ENCODE measurements around the gene RGS9.

Gene RGS9

GRCh38 chr17:65156835-65157565 is 19.8 kb downstream of the RGS9 start:
- no peak for DNase-seq (ENCODE audit: extremely low spot score)
- ChIA-PET POLR2A (no interaction called here), CTCF (no interaction called here)
- TF ChIP-seq FOXM1 (IDR thresholded peaks at IDR 0.05; ENCODE audit: borderline replicate concordance): no peak
- no peak for TF ChIP-seq SP1 (IDR thresholded peaks at IDR 0.05)
- no peak for TF ChIP-seq L3MBTL2 (conservative IDR thresholded peaks at IDR 0.05)

- no peak for TF ChIP-seq PKNOX1 (IDR thresholded peaks at IDR 0.05)
- TF ChIP-seq ZNF384 (IDR thresholded peaks at IDR 0.05): no peak
- DNase-seq (ENCODE audit: extremely low spot score): no peak
- POLR2A ChIA-PET: no interaction called here
- CTCF ChIA-PET: no interaction called here
These were observed 20.9 kb downstream of the RGS9 start for GRCh38 chr17:65158041-65158440.

- no peak for DNase-seq (ENCODE audit: extremely low spot score)
- ChIA-PET POLR2A (no interaction called here), CTCF (no interaction called here)
- TF ChIP-seq BHLHE40 (IDR thresholded peaks at IDR 0.05; ENCODE audit: borderline replicate concordance) (no peak), SP1 (IDR thresholded peaks at IDR 0.05) (no peak), NFRKB (IDR thresholded peaks at IDR 0.05) (no peak), SUZ12 (IDR thresholded peaks at IDR 0.05) (no peak), FOXA1 (IDR thresholded peaks at IDR 0.05) (no peak), ELF4 (IDR thresholded peaks at IDR 0.05) (no peak), FOXK2 (IDR thresholded peaks at IDR 0.05) (no peak), LEF1 (IDR thresholded peaks at IDR 0.05; ENCODE audit: borderline replicate concordance) (no peak), FOXM1 (IDR thresholded peaks at IDR 0.05; ENCODE audit: borderline replicate concordance) (no peak), HDGF (IDR thresholded peaks at IDR 0.05; ENCODE audit: borderline replicate concordance) (no peak), ARNT (IDR thresholded peaks at IDR 0.05) (no peak), PKNOX1 (IDR thresholded peaks at IDR 0.05) (no peak), ZNF384 (IDR thresholded peaks at IDR 0.05) (no peak)
These were observed 21.5 kb downstream of the RGS9 start for GRCh38 chr17:65158622-65159021.

- TF ChIP-seq PKNOX1 (IDR thresholded peaks at IDR 0.05): no peak
- no peak for TF ChIP-seq TARDBP (IDR thresholded peaks at IDR 0.05)
- TF ChIP-seq FOXK2 (IDR thresholded peaks at IDR 0.05): no peak
- TF ChIP-seq L3MBTL2 (conservative IDR thresholded peaks at IDR 0.05): no peak
- TF ChIP-seq BHLHE40 (IDR thresholded peaks at IDR 0.05; ENCODE audit: borderline replicate concordance): no peak
- TF ChIP-seq NFRKB (IDR thresholded peaks at IDR 0.05): no peak
- TF ChIP-seq LEF1 (IDR thresholded peaks at IDR 0.05; ENCODE audit: borderline replicate concordance): no peak
- TF ChIP-seq ARNT (IDR thresholded peaks at IDR 0.05): no peak
- no peak for TF ChIP-seq FOXA1 (IDR thresholded peaks at IDR 0.05)
- TF ChIP-seq ZNF384 (IDR thresholded peaks at IDR 0.05): no peak
- no peak for TF ChIP-seq ELF4 (IDR thresholded peaks at IDR 0.05)
- TF ChIP-seq SUZ12 (IDR thresholded peaks at IDR 0.05): no peak
These were observed 23.3 kb downstream of the RGS9 start for GRCh38 chr17:65160516-65160915.

GRCh38 chr17:65163990-65164495 is 26.9 kb downstream of the RGS9 start:
- TF ChIP-seq SUZ12 (IDR thresholded peaks at IDR 0.05) (no peak), ZNF384 (IDR thresholded peaks at IDR 0.05) (no peak), HDGF (IDR thresholded peaks at IDR 0.05; ENCODE audit: borderline replicate concordance) (no peak), FOXA1 (IDR thresholded peaks at IDR 0.05) (no peak), NFRKB (IDR thresholded peaks at IDR 0.05) (no peak), PKNOX1 (IDR thresholded peaks at IDR 0.05) (no peak)
- POLR2A ChIA-PET: no interaction called here
- DNase-seq (ENCODE audit: extremely low spot score): no peak
- CTCF ChIA-PET: no interaction called here

More at GRCh38 chr17:65160516-65160915, 23.3 kb downstream of the RGS9 start:
- ChIA-PET POLR2A (no interaction called here), CTCF (no interaction called here)
- DNase-seq (ENCODE audit: extremely low spot score): no peak

- CTCF ChIA-PET: no interaction called here
- DNase-seq (ENCODE audit: extremely low spot score): no peak
- POLR2A ChIA-PET: no interaction called here
- TF ChIP-seq PKNOX1 (IDR thresholded peaks at IDR 0.05) (no peak), FOXA1 (IDR thresholded peaks at IDR 0.05) (no peak), L3MBTL2 (conservative IDR thresholded peaks at IDR 0.05) (no peak), LEF1 (IDR thresholded peaks at IDR 0.05; ENCODE audit: borderline replicate concordance) (no peak), HDGF (IDR thresholded peaks at IDR 0.05; ENCODE audit: borderline replicate concordance) (no peak), CTBP1 (IDR thresholded peaks at IDR 0.05; ENCODE audit: borderline replicate concordance) (no peak), SP1 (IDR thresholded peaks at IDR 0.05) (no peak), NFRKB (IDR thresholded peaks at IDR 0.05) (no peak), ZNF384 (IDR thresholded peaks at IDR 0.05) (no peak), SUZ12 (IDR thresholded peaks at IDR 0.05) (no peak), TARDBP (IDR thresholded peaks at IDR 0.05) (no peak), FOXM1 (IDR thresholded peaks at IDR 0.05; ENCODE audit: borderline replicate concordance) (no peak), FOXK2 (IDR thresholded peaks at IDR 0.05) (no peak), BHLHE40 (IDR thresholded peaks at IDR 0.05; ENCODE audit: borderline replicate concordance) (no peak), ARNT (IDR thresholded peaks at IDR 0.05) (no peak), ELF4 (IDR thresholded peaks at IDR 0.05) (no peak)
These were observed 29.6 kb downstream of the RGS9 start for GRCh38 chr17:65166787-65167186.

Data from HEK293T (cell line).